ENCODE data around the gene CHD6. TPM values are rescaled to one million over a fixed set of nuclear protein-coding genes. Genes with fewer than 3 reads are reported as not detected.
"Not testable (repeated sequence)": the region's sequence is repeated elsewhere in the genome, so short reads cannot be mapped to it uniquely, and the experiment has no call there.

The CHD6 gene
- polyA plus RNA-seq, 3 donors, result 44.6 to 53.8 (median 47.4) TPM

GRCh38 chr20:41544472-41544871, 73.7 kb downstream of the CHD6 start:
- no peak for DNase-seq (ENCODE audit: low read depth in 3 of 3, low spot score in 2 of 3)

GRCh38 chr20:41540918-41541317, 77.3 kb downstream of the CHD6 start:
- no peak for DNase-seq (ENCODE audit: low read depth in 3 of 3, low spot score in 2 of 3)

GRCh38 chr20:41540459-41540858, 77.7 kb downstream of the CHD6 start:
- DNase-seq (ENCODE audit: low read depth in 3 of 3, low spot score in 2 of 3), result no peak

DNA sequence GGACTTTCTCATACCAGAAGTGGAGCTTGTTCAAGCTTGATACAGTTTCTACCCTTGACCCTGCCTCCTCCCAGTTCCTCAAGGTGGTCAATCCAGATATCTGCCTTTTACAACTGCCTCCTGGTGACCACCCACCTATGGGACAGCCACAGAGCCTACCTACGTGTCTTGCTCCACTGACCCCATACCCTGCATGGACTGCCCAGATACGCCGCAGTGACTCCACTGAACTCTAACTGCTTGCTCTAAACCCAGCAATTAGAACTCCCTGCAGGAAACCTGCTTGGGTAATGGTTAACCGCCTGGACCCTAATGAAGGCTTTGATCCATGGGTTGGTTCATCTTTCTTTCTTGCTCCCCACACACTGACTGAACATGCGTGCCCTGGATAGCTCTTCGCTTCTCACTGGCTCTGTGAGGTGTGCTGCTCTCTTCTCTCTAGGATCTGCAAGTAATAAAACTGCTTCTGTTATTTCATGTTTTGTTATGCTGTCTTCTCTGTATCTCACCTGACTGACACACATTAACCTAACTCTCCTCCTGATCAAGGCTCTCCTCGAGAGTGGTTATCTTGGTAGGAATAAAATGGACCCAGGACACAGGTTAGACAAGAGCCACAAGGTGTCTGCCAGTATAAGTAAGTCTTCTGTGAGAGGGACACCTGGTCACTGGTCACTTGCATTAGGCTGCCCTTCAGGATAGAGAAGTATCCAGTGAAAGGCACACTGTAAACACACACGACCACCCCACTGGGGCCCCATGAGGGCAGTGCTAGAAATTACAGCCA, 79.2 kb downstream of the CHD6 start:
- DNase-seq (ENCODE audit: low read depth in 3 of 3, low spot score in 2 of 3), result peak; percentile 3 to 46 (median 13)

- DNase-seq (ENCODE audit: low read depth in 3 of 3, low spot score in 2 of 3), result no peak
Observed at GRCh38 chr20:41537865-41538264, 80.3 kb downstream of the CHD6 start.

- DNase-seq (ENCODE audit: low read depth in 3 of 3, low spot score in 2 of 3), result not testable (repeated sequence)
Observed at GRCh38 chr20:41535551-41535950, 82.6 kb downstream of the CHD6 start.

GRCh38 chr20:41534842-41535241, 83.3 kb downstream of the CHD6 start:
- DNase-seq (ENCODE audit: low read depth in 3 of 3, low spot score in 2 of 3), result no peak

- no peak for DNase-seq (ENCODE audit: low read depth in 3 of 3, low spot score in 2 of 3)
Observed at GRCh38 chr20:41534170-41534569, 84.0 kb downstream of the CHD6 start.

DNA sequence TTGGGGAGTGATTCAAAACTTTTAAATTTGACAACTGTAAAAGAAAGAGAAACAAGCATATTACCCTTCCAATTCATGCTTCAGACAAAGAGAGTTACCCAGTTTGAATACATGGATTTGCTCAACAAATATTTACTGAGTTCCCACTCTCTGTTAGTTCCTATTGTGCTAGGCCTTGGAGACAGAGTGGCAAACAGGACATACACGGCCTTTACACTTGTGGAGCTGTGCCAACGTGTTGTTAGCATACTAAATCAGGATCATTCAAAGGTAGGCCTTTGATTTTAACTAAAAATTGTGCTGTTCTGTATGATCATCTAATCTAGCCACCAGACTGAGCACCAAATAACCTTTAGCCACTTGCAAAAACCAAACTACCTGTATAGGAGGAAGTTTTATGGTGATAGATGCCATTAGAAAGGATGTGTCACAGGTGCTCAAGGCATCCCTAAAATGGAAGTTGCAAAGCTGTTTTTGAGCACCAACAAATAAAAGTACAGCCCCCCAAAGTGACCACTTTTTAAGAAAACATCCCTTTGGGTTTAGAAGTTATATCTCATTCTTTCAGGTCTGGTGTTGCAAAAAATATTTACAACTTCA, 84.5 kb downstream of the CHD6 start:
- no peak for DNase-seq (ENCODE audit: low read depth in 3 of 3, low spot score in 2 of 3)

- no peak for DNase-seq (ENCODE audit: low read depth in 3 of 3, low spot score in 2 of 3)
Observed at GRCh38 chr20:41532935-41533334, 85.2 kb downstream of the CHD6 start.

DNA sequence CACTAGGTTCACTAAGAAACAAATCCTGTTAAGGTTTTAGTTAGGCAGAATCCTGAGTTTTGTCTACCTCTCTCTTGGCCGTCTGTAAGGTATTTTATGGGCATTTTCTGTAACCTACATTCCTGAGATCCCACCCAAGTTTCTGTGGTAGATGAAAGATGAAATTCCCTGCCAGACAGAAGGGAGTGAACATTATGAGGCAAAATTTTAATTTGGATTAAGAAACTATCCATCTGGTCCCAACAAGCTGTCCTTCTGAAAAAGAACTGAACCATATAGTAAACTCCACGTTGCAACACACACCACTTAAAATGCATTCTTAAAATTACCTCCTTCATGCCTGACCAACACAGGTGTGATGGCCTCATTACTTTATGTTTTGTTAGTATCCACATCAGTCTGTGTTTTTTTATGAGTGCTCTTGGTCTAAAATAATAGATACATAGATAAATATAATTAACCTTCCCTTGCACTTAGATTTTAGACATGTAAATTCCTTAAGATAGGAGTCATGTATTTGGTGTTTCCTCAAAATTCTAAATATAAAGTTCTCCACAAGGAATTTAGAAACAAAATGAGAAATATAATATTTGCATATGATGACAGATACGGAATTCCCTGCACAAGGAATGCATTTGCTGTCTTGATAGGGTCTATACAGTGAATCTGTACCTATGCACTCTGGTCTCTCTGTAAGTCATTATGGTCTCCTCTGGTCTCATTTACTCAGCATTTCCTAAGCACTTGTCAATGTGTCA, 86.5 kb downstream of the CHD6 start:
- no peak for DNase-seq (ENCODE audit: low read depth in 3 of 3, low spot score in 2 of 3)

DNA sequence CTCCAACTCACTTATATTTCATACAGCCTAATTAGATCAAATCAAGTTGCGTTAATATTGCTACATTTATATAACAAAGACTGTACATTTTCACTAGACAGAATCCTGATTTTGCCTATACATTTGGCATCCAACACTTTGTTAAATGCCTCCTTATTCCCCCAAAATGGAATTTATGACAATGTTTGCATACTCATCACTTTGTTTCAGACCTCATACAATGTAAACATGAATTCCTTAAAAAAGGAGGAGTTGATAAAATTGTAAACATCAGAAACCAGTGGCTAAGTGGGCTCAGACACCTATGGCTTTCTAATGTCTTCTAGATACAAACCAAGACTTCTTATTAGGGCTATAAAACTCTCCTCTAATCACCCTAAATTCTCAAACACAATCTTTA, 87.3 kb downstream of the CHD6 start:
- DNase-seq (ENCODE audit: low read depth in 3 of 3, low spot score in 2 of 3), result no peak

DNA sequence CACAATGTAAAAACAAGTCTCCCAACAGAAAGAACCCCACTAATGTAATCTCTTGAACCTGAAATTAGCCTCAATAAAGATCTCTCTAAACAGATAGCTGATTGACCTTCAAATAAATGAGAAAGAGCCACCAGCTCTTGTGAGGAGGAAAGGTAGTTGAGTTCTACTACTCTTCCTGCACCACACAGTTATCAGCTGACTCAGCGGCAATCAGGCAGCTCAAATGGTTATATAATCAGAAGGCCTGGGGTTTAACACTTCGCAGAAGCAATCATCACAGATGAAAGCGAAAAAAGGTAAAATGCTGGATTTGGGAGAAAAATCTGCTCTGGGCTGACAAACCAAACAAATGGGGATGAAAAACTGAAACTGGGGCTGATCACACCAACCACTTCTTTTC, 91.8 kb downstream of the CHD6 start:
- no peak for DNase-seq (ENCODE audit: low read depth in 3 of 3, low spot score in 2 of 3)

GRCh38 chr20:41524980-41525613, 93.1 kb downstream of the CHD6 start:
- DNase-seq (ENCODE audit: low read depth in 3 of 3, low spot score in 2 of 3), result no peak

- DNase-seq (ENCODE audit: low read depth in 3 of 3, low spot score in 2 of 3), result no peak
Observed at GRCh38 chr20:41523857-41524256, 94.3 kb downstream of the CHD6 start.

DNA sequence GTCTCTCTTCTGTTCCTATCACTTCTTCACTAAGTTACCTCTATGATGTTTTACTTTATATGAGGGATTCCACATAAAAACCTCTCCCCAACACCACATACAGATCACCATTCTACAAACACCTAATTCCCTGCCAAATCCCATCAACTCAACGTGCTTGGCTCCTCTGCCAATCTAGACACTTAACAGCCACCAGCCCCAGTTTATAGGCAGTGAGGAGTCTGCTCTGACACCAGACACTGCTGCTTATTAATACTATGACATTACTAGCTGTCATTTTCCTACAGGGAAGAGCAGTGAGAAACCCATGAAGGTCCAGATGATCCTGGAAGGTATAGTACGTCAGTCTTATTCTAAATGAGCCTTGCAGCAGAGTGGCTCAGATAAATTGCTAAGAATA, 104.3 kb downstream of the CHD6 start:
- DNase-seq (ENCODE audit: low read depth in 3 of 3, low spot score in 2 of 3), result no peak

DNA sequence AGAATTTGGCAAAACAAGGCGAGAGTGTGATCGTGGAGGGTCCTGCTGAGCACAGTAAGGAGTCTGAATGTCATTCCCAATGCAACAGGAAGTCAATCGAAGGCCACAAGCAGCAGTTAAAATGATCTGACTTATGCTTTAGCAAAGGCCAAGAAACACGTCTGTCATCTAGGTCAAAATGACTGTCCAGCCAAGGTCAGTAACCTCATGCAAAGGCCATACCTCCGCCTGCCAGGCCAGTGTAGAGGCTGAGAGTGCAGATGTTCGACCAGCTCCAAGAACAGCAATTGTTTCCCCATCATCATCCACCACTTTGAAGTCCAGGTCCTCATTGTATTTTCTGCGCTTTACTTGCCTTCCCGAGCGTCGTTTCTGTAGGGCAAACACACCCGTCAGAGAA, 105.6 kb downstream of the CHD6 start:
- DNase-seq (ENCODE audit: low read depth in 3 of 3, low spot score in 2 of 3), result no peak

GRCh38 chr20:41510847-41511450, 107.2 kb downstream of the CHD6 start:
- peak in 1 of 3 donors; percentile 8 for DNase-seq (ENCODE audit: low read depth in 3 of 3, low spot score in 2 of 3)

DNA sequence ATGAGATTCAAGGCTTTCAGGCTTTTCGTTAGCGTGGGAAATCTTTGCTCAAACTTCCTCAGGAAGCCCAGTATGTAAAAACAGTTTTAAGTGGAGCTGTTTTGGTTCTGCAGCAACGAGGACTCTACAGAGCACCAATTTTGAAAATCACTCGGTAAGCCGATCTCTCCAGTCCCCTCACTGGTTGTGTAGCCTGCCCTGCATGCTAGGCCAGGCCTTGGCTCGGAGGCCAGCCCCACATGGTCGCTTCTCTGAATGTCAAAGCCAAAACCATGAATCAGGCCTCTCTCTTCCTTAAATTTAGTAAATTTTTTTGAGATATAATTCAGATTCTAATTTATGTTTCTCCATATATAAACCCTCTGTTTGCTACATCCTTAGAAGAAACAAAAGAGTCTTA, 108.0 kb downstream of the CHD6 start:
- DNase-seq (ENCODE audit: low read depth in 3 of 3, low spot score in 2 of 3), result no peak

- DNase-seq (ENCODE audit: low read depth in 3 of 3, low spot score in 2 of 3), result no peak
Observed at GRCh38 chr20:41509316-41510200, 108.6 kb downstream of the CHD6 start.

All from right renal cortex interstitium (tissue), 3 donors.